Adrenal gland (tissue), 5 donors: ENCODE measurements around the gene DRGX.

Source experiments
- CTCF ChIP-seq, 6 experiments: fragments of 450-650 bp in 4 of 6; fragments of 200-600 bp in 2 of 6; sonication (generic) in 1 of 6; IDR thresholded peaks; 1 replicate in 5 of 6; 2 replicates in 1 of 6; pipeline versions ENCODE4 v1.5.1 to v1.8.0; 2016 to 2021; ENCODE audit warnings: antibody characterized with exemption in 6 of 6, mild to moderate bottlenecking in 2 of 6, moderate library complexity in 1 of 6
- POLR2A ChIP-seq, 2 donors: fragments of 450-650 bp; IDR thresholded peaks; one replicate each; pipeline ENCODE4 v1.6.1; 2017; ENCODE audit warnings: antibody characterized with exemption in 2 of 2, mild to moderate bottlenecking in 2 of 2, moderate library complexity in 1 of 2
- donor health status: DM: no; HTN: no; CAD: no.

DNA sequence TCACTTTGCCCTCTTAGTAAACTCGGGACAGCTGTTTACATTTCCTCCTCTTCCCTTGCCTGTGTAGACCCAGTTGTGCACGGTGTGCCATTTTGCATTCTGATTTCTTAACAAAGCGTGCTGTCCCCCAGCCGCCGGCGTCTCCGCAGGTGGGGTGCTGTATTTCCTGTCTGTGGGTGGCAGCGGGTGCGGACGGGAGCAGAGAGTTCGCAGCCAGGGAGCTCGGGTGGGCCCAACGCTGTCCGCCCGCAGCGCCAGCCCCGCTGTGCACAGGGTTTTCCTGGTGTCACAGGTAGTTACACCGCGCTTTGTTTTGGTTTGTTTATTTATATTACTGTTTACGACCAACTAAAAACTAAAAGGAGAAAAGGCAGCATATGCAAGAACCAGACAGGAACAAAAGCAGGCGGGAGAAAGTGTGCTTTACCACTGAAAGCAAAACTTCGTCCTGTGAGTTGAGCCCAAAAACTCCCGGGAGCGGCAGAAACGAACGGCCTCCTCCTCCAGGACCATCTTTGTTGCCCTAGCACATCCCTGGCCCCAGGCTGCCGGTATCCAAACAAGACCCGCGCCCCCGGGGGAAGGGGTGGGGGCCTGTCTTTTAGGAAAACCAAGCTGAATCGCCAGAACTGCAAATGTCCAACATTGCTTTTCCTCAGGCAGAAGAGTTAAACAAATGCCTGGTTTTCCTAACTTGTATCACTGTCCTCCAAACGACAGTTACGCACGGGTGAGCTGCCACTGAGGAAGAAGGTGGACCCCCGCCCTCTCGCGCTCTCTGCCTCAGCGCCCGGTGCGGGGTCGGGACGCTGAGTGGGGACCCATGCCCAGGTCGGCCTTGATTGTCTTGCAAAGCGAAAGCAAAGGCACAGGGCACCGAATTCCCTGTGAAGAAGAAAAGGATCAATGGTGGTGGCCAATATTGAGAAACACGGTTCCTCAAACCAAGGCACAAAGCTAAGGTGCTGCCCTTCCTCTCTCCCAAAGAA, 45.9 kb upstream of the DRGX start:
- TF ChIP-seq CTCF (IDR thresholded peaks at IDR 0.05) (no peak), POLR2A (IDR thresholded peaks at IDR 0.05) (no peak)
